Natural killer cell (primary cell): ENCODE data around the gene TMEM63B. TPM values are rescaled to one million over a fixed set of nuclear protein-coding genes. Genes with fewer than 3 reads are reported as not detected.
A peak's percentile ranks its signal among the peaks of the same experiment; 100 is the strongest.

Source experiments
- ATAC-seq, 3 donors: fragments of 150-1000 bp in 2 of 3; fragments of 200-7000 bp in 1 of 3; cut with Tn5 transposase; 1 replicate in 1 of 3; 2 replicates in 2 of 3; pipeline ENCODE4 v1.10.0; 2021; ENCODE audit warnings: mild to moderate bottlenecking in 2 of 3, moderate library complexity in 2 of 3
- DNase-seq, 2 donors: peaks; one replicate each; pipeline versions ENCODE4 v3.0.0 to v3.0.0-alpha.2; 2013 to 2021; ENCODE audit warnings: mixed read lengths in 1 of 2
- H3K27ac ChIP-seq: one replicate; pipeline ENCODE4 v1.5.1; 2013; ENCODE audit warnings: mild to moderate bottlenecking, low read length
- H3K27me3 ChIP-seq: one replicate; pipeline ENCODE4 v1.6.1; 2013; ENCODE audit warnings: low read length; ENCODE audit not compliant: control insufficient read depth, insufficient read depth
- H3K36me3 ChIP-seq: one replicate; pipeline ENCODE4 v1.6.1; 2013; ENCODE audit warnings: low read length; ENCODE audit not compliant: control insufficient read depth, insufficient read depth
- H3K4me1 ChIP-seq: one replicate; pipeline ENCODE4 v1.6.1; 2013; ENCODE audit warnings: low read length; ENCODE audit not compliant: control insufficient read depth, insufficient read depth
- H3K4me3 ChIP-seq: one replicate; pipeline ENCODE4 v1.5.1; 2013; ENCODE audit warnings: low read length
- H3K9me3 ChIP-seq: one replicate; pipeline ENCODE4 v1.6.1; 2013; ENCODE audit warnings: low read length; ENCODE audit not compliant: control insufficient read depth, insufficient read depth
- H3K27ac Mint-ChIP-seq, 2 donors: one replicate each; pipeline ENCODE4 v1.8.0; 2022; ENCODE audit warnings: mild to moderate bottlenecking in 2 of 2, mixed read lengths in 2 of 2, moderate library complexity in 1 of 2
- H3K27me3 Mint-ChIP-seq, 2 donors: one replicate each; pipeline ENCODE4 v1.8.0; 2022; ENCODE audit warnings: low read depth in 2 of 2, mixed read lengths in 2 of 2
- H3K36me3 Mint-ChIP-seq: one replicate; pipeline ENCODE4 v1.8.0; 2022; ENCODE audit warnings: mixed read lengths
- H3K4me1 Mint-ChIP-seq, 2 donors: one replicate each; pipeline ENCODE4 v1.8.0; 2022; ENCODE audit warnings: mixed read lengths in 2 of 2
- H3K4me3 Mint-ChIP-seq: one replicate; pipeline ENCODE4 v1.8.0; 2022; ENCODE audit warnings: mild to moderate bottlenecking, moderate library complexity, mixed read lengths
- H3K9me3 Mint-ChIP-seq, 2 donors: one replicate each; pipeline ENCODE4 v1.8.0; 2022; ENCODE audit warnings: mixed read lengths in 2 of 2
- WGBS: methylation state at CpG from one replicate; pipeline ENCODE4 v1.1.7; 2013; ENCODE audit warnings: missing lambda C conversion rate; ENCODE audit not compliant: insufficient coverage; 5-methylcytosine and 5-hydroxymethylcytosine counted together
- intact Hi-C: fragments of 100-400 bp; cut with micrococcal nuclease; formaldehyde crosslinking; loops from one replicate; pipeline ENCODE4 v1.14.2; 2022
- total RNA-seq, 4 donors: library from RNA; stranded (reverse); fragments of 120-200 nt in 1 of 4; gene quantifications; one replicate each; pipeline versions ENCODE4 v1.2.3 to v1.2.4, GENCODE V29; 2013 to 2022
- TF ChIP-seq, protein P1 (sequence below): fragments of 200-600 bp; IDR thresholded peaks from one replicate; pipeline ENCODE4 v1.8.0; 2022; ENCODE audit warnings: antibody characterized with exemption

TMEM63B gene
- total RNA-seq, 3 donors from 2014 or later (not counting 1 experiment from before 2014, with no cell fraction given): 24.7 to 30.8 (median 28.1) TPM

DNA sequence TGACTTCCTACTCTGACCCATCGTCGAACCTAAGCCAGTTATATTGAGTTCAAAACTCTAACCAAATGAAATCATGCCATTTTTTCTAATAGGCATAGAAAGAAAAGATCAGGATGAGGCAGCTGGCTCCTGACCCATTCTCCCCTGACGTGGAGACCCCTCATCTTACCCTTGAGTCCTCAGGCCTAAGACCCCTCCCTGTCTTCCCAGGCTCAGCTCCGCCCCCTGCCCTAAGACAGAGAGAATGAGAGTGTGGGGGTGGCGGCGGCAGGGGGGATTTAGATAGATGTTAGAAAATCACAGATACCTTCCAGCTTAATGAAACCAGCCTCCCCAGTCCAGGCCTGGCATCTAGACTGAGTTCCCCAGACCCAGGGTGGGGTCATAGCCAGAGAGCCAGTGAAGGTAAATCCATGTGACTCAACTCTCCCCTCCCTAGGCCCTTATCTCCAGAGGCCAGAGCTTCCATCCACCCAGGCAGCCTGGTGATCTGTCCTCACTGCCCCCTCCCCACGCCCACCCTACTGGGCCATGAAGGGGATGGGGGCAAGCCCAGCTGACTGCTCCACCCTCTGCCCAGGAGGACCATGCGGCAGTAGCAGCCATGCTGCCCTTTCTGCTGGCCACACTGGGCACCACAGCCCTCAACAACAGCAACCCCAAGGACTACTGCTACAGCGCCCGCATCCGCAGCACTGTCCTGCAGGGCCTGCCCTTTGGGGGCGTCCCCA, 6.8 kb downstream of the TMEM63B start:
- no peaks in the 10 kb centered on the region for H3K36me3 Mint-ChIP-seq
- peak overlapping the region in 1 of 2 donors; percentile 51 for H3K27ac Mint-ChIP-seq
- H3K27me3 Mint-ChIP-seq: no peaks in the 10 kb centered on the region
- H3K4me3 Mint-ChIP-seq: no peak overlapping the region
- peaks cover 6 to 20% of the 10 kb centered on the region in 2 donors for H3K4me1 Mint-ChIP-seq
- TF ChIP-seq, protein P1, sequence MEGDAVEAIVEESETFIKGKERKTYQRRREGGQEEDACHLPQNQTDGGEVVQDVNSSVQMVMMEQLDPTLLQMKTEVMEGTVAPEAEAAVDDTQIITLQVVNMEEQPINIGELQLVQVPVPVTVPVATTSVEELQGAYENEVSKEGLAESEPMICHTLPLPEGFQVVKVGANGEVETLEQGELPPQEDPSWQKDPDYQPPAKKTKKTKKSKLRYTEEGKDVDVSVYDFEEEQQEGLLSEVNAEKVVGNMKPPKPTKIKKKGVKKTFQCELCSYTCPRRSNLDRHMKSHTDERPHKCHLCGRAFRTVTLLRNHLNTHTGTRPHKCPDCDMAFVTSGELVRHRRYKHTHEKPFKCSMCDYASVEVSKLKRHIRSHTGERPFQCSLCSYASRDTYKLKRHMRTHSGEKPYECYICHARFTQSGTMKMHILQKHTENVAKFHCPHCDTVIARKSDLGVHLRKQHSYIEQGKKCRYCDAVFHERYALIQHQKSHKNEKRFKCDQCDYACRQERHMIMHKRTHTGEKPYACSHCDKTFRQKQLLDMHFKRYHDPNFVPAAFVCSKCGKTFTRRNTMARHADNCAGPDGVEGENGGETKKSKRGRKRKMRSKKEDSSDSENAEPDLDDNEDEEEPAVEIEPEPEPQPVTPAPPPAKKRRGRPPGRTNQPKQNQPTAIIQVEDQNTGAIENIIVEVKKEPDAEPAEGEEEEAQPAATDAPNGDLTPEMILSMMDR: no peak
- H3K27me3 ChIP-seq: no peaks in the 10 kb centered on the region
- H3K9me3 ChIP-seq: no peaks in the 10 kb centered on the region
- H3K27ac ChIP-seq: no peak overlapping the region
- intact Hi-C loops: no loop called here
- WGBS: 93% methylated on average over 8 of the region's 12 CpGs
- H3K4me3 ChIP-seq: no peak overlapping the region
- H3K36me3 ChIP-seq: peaks cover 6% of the 10 kb centered on the region
- ATAC-seq: peak in 1 of 3 donors; percentile 7
- DNase-seq: no peak
- no peaks in the 10 kb centered on the region for H3K9me3 Mint-ChIP-seq
- H3K4me1 ChIP-seq: no peaks in the 10 kb centered on the region

DNA sequence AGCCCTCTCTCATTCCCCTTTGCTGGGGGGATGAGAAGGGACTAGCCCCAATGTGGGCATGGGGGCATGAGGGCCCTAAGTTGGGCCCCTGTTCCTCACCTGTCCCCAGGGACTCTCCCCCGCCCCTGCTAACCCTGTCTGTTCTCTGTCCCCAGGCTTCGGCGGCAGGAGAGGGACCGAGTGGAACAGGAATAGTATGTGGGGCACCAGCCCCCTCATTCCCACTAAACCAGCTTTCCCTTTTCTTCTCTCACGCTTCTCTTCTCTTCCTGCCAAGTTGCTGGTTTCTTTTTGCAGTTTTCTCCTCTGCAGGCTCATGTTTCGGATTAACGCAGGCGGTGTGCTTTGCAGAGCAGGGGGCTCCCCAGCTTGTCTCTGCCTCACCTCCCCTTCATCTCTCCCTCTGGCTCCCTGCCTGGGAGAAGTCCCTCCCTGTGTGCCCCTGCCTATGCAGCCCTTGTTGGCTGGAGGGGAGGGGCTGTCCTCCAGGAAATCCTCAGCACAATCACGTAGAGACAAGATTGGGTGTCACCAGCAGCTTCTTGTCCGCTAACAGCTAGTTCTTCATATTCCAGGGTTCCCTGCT, 7.9 kb downstream of the TMEM63B start:
- DNase-seq (no peak), ATAC-seq (no peak)
- H3K27ac ChIP-seq: no peak overlapping the region
- Mint-ChIP-seq H3K4me3 (no peak overlapping the region), H3K4me1 (peaks cover 0 to 21% of the 10 kb centered on the region in 2 donors), H3K36me3 (no peaks in the 10 kb centered on the region), H3K9me3 (no peaks in the 10 kb centered on the region), H3K27ac (no peak overlapping the region), H3K27me3 (no peaks in the 10 kb centered on the region)
- H3K36me3 ChIP-seq: peaks cover 15% of the 10 kb centered on the region
- no peak overlapping the region for H3K4me3 ChIP-seq
- H3K4me1 ChIP-seq: no peaks in the 10 kb centered on the region
- TF ChIP-seq, protein P1: no peak
- H3K27me3 ChIP-seq: no peaks in the 10 kb centered on the region
- 95% methylated on average over 10 of the region's 10 CpGs for WGBS
- intact Hi-C loops: no loop called here
- no peaks in the 10 kb centered on the region for H3K9me3 ChIP-seq

- Mint-ChIP-seq H3K27ac (no peak overlapping the region), H3K36me3 (no peaks in the 10 kb centered on the region), H3K4me3 (no peak overlapping the region), H3K4me1 (peaks cover 0 to 21% of the 10 kb centered on the region in 2 donors), H3K9me3 (no peaks in the 10 kb centered on the region), H3K27me3 (no peaks in the 10 kb centered on the region)
- WGBS: 88% methylated on average over 1 of the region's 7 CpGs
- TF ChIP-seq, protein P1: no peak
- no peaks in the 10 kb centered on the region for H3K27me3 ChIP-seq
- no peak overlapping the region for H3K27ac ChIP-seq
- no peak for DNase-seq
- H3K36me3 ChIP-seq: peaks cover 20% of the 10 kb centered on the region
- no peaks in the 10 kb centered on the region for H3K9me3 ChIP-seq
- no peak overlapping the region for H3K4me3 ChIP-seq
- intact Hi-C loops: no loop called here
- no peak for ATAC-seq
- H3K4me1 ChIP-seq: no peaks in the 10 kb centered on the region
These were observed 8.5 kb downstream of the TMEM63B start for GRCh38 chr6:44135875-44136274.
